Measurements from ENCODE around the gene OLFML2A. TPM values are rescaled to one million over a fixed set of nuclear protein-coding genes. Genes with fewer than 3 reads are reported as not detected.

OLFML2A gene
- total RNA-seq, 1 experiment from 2014 or later, result not detected

- no peak overlapping the region for H3K27ac ChIP-seq (ENCODE audit: low read length)
- no peaks in the 10 kb centered on the region for H3K9me2 ChIP-seq (replicated peaks; ENCODE audit: insufficient read depth, low read length)
- H3K4me1 ChIP-seq (ENCODE audit: low read length), result no peaks in the 10 kb centered on the region
- no peaks in the 10 kb centered on the region for H3K27me3 ChIP-seq (ENCODE audit: low read length)
- H4K20me1 ChIP-seq (ENCODE audit: insufficient read depth, low read depth, low read length), result no peaks in the 10 kb centered on the region
- no peak overlapping the region for H2AFZ ChIP-seq (ENCODE audit: low read length)
- no peaks in the 10 kb centered on the region for H3K36me3 ChIP-seq (ENCODE audit: insufficient read depth, low read length)
- DNase-seq, result no peak
- no peak overlapping the region for H3K4me3 ChIP-seq (ENCODE audit: low read length)
- no peak overlapping the region for H3K9ac ChIP-seq (ENCODE audit: low read length)
- no peaks in the 10 kb centered on the region for H3K79me2 ChIP-seq (ENCODE audit: low read length)
- no peaks in the 10 kb centered on the region for H3K9me3 ChIP-seq (ENCODE audit: low read length)
- H3K4me2 ChIP-seq (ENCODE audit: low read depth, low read length, poor library complexity, severe bottlenecking), result no peak overlapping the region
These were observed 33.0 kb downstream of the OLFML2A start for GRCh38 chr9:124809741-124810500.

- no peaks in the 10 kb centered on the region for H3K27me3 ChIP-seq (ENCODE audit: low read length)
- no peaks in the 10 kb centered on the region for H3K79me2 ChIP-seq (ENCODE audit: low read length)
- H3K4me1 ChIP-seq (ENCODE audit: low read length), result no peaks in the 10 kb centered on the region
- no peaks in the 10 kb centered on the region for H3K9me3 ChIP-seq (ENCODE audit: low read length)
- no peak overlapping the region for H3K27ac ChIP-seq (ENCODE audit: low read length)
- DNase-seq, result no peak
- H3K9me2 ChIP-seq (replicated peaks; ENCODE audit: insufficient read depth, low read length), result no peaks in the 10 kb centered on the region
- no peak overlapping the region for H3K9ac ChIP-seq (ENCODE audit: low read length)
- no peak overlapping the region for H3K4me2 ChIP-seq (ENCODE audit: low read depth, low read length, poor library complexity, severe bottlenecking)
- no peaks in the 10 kb centered on the region for H3K36me3 ChIP-seq (ENCODE audit: insufficient read depth, low read length)
- H4K20me1 ChIP-seq (ENCODE audit: insufficient read depth, low read depth, low read length), result no peaks in the 10 kb centered on the region
- no peak overlapping the region for H3K4me3 ChIP-seq (ENCODE audit: low read length)
- H2AFZ ChIP-seq (ENCODE audit: low read length), result no peak overlapping the region
These were observed 33.9 kb downstream of the OLFML2A start for GRCh38 chr9:124810663-124811355.

GRCh38 chr9:124812441-124812876 is 35.5 kb downstream of the OLFML2A start:
- no peaks in the 10 kb centered on the region for H3K36me3 ChIP-seq (ENCODE audit: insufficient read depth, low read length)
- no peaks in the 10 kb centered on the region for H3K79me2 ChIP-seq (ENCODE audit: low read length)
- H2AFZ ChIP-seq (ENCODE audit: low read length), result no peak overlapping the region
- no peak overlapping the region for H3K4me2 ChIP-seq (ENCODE audit: low read depth, low read length, poor library complexity, severe bottlenecking)
- H3K4me1 ChIP-seq (ENCODE audit: low read length), result no peaks in the 10 kb centered on the region
- H3K9me2 ChIP-seq (replicated peaks; ENCODE audit: insufficient read depth, low read length), result no peaks in the 10 kb centered on the region
- H3K4me3 ChIP-seq (ENCODE audit: low read length), result no peak overlapping the region
- no peaks in the 10 kb centered on the region for H4K20me1 ChIP-seq (ENCODE audit: insufficient read depth, low read depth, low read length)
- no peak overlapping the region for H3K9ac ChIP-seq (ENCODE audit: low read length)
- no peak overlapping the region for H3K27ac ChIP-seq (ENCODE audit: low read length)
- H3K27me3 ChIP-seq (ENCODE audit: low read length), result no peaks in the 10 kb centered on the region
- no peak for DNase-seq
- H3K9me3 ChIP-seq (ENCODE audit: low read length), result no peaks in the 10 kb centered on the region

- Histone ChIP-seq H2AFZ (ENCODE audit: low read length) (no peak overlapping the region), H3K9me2 (replicated peaks; ENCODE audit: insufficient read depth, low read length) (no peaks in the 10 kb centered on the region), H3K9me3 (ENCODE audit: low read length) (no peaks in the 10 kb centered on the region)
These were observed 36.1 kb downstream of the OLFML2A start for GRCh38 chr9:124813041-124813440.

GRCh38 chr9:124813501-124814163 is 36.7 kb downstream of the OLFML2A start:
- Histone ChIP-seq H3K4me3 (ENCODE audit: low read length) (no peak overlapping the region), H2AFZ (ENCODE audit: low read length) (no peak overlapping the region), H3K9me2 (replicated peaks; ENCODE audit: insufficient read depth, low read length) (no peaks in the 10 kb centered on the region), H3K9ac (ENCODE audit: low read length) (no peak overlapping the region), H3K4me1 (ENCODE audit: low read length) (no peaks in the 10 kb centered on the region), H3K4me2 (ENCODE audit: low read depth, low read length, poor library complexity, severe bottlenecking) (no peak overlapping the region), H3K36me3 (ENCODE audit: insufficient read depth, low read length) (no peaks in the 10 kb centered on the region), H3K79me2 (ENCODE audit: low read length) (no peaks in the 10 kb centered on the region), H3K27me3 (ENCODE audit: low read length) (no peaks in the 10 kb centered on the region), H3K9me3 (ENCODE audit: low read length) (no peaks in the 10 kb centered on the region), H3K27ac (ENCODE audit: low read length) (no peak overlapping the region), H4K20me1 (ENCODE audit: insufficient read depth, low read depth, low read length) (no peaks in the 10 kb centered on the region)
- no peak for DNase-seq

More at GRCh38 chr9:124813041-124813440, 36.1 kb downstream of the OLFML2A start:
- Histone ChIP-seq H3K4me3 (ENCODE audit: low read length) (no peak overlapping the region), H3K4me1 (ENCODE audit: low read length) (no peaks in the 10 kb centered on the region), H4K20me1 (ENCODE audit: insufficient read depth, low read depth, low read length) (no peaks in the 10 kb centered on the region), H3K4me2 (ENCODE audit: low read depth, low read length, poor library complexity, severe bottlenecking) (no peak overlapping the region), H3K9ac (ENCODE audit: low read length) (no peak overlapping the region), H3K27me3 (ENCODE audit: low read length) (no peaks in the 10 kb centered on the region), H3K27ac (ENCODE audit: low read length) (no peak overlapping the region), H3K79me2 (ENCODE audit: low read length) (no peaks in the 10 kb centered on the region), H3K36me3 (ENCODE audit: insufficient read depth, low read length) (no peaks in the 10 kb centered on the region)
- DNase-seq, result no peak

GRCh38 chr9:124814164-124814535 is 37.2 kb downstream of the OLFML2A start:
- Histone ChIP-seq H3K27me3 (ENCODE audit: low read length) (no peaks in the 10 kb centered on the region), H3K27ac (ENCODE audit: low read length) (no peak overlapping the region), H3K36me3 (ENCODE audit: insufficient read depth, low read length) (no peaks in the 10 kb centered on the region), H3K79me2 (ENCODE audit: low read length) (no peaks in the 10 kb centered on the region), H3K4me1 (ENCODE audit: low read length) (no peaks in the 10 kb centered on the region), H3K4me3 (ENCODE audit: low read length) (no peak overlapping the region), H3K9ac (ENCODE audit: low read length) (no peak overlapping the region), H2AFZ (ENCODE audit: low read length) (no peak overlapping the region), H3K4me2 (ENCODE audit: low read depth, low read length, poor library complexity, severe bottlenecking) (no peak overlapping the region), H4K20me1 (ENCODE audit: insufficient read depth, low read depth, low read length) (no peaks in the 10 kb centered on the region), H3K9me2 (replicated peaks; ENCODE audit: insufficient read depth, low read length) (no peaks in the 10 kb centered on the region), H3K9me3 (ENCODE audit: low read length) (no peaks in the 10 kb centered on the region)
- no peak for DNase-seq

- no peak for DNase-seq
- no peak overlapping the region for H3K9ac ChIP-seq (ENCODE audit: low read length)
- no peaks in the 10 kb centered on the region for H3K27me3 ChIP-seq (ENCODE audit: low read length)
- H3K4me2 ChIP-seq (ENCODE audit: low read depth, low read length, poor library complexity, severe bottlenecking), result no peak overlapping the region
- no peaks in the 10 kb centered on the region for H4K20me1 ChIP-seq (ENCODE audit: insufficient read depth, low read depth, low read length)
- no peak overlapping the region for H3K4me3 ChIP-seq (ENCODE audit: low read length)
- H2AFZ ChIP-seq (ENCODE audit: low read length), result no peak overlapping the region
- H3K27ac ChIP-seq (ENCODE audit: low read length), result no peak overlapping the region
- no peaks in the 10 kb centered on the region for H3K36me3 ChIP-seq (ENCODE audit: insufficient read depth, low read length)
- H3K79me2 ChIP-seq (ENCODE audit: low read length), result no peaks in the 10 kb centered on the region
- H3K4me1 ChIP-seq (ENCODE audit: low read length), result no peaks in the 10 kb centered on the region
- no peaks in the 10 kb centered on the region for H3K9me2 ChIP-seq (replicated peaks; ENCODE audit: insufficient read depth, low read length)
- no peaks in the 10 kb centered on the region for H3K9me3 ChIP-seq (ENCODE audit: low read length)
These were observed 38.7 kb downstream of the OLFML2A start for GRCh38 chr9:124815601-124816000.
